Activated T-cell treated with anti-CD3 and anti-CD28 coated beads, Interleukin-2, amount 50 U/mL, for 24 hours (primary cell): ENCODE measurements around the gene ZNF3.

Experiments
- DNase-seq: peaks from one replicate; pipeline ENCODE4 v3.0.0-alpha.2; 2020
- H3K27ac Mint-ChIP-seq: 2 replicates; pipeline ENCODE4 v1.8.0; 2020; ENCODE audit warnings: mild to moderate bottlenecking, mixed read lengths
- H3K27me3 Mint-ChIP-seq: 2 replicates; pipeline ENCODE4 v1.8.0; 2020; ENCODE audit warnings: mixed read lengths
- H3K36me3 Mint-ChIP-seq: 2 replicates; pipeline ENCODE4 v1.8.0; 2020; ENCODE audit warnings: low read depth, mixed read lengths
- H3K4me1 Mint-ChIP-seq: 2 replicates; pipeline ENCODE4 v1.8.0; 2020; ENCODE audit warnings: low read depth, mixed read lengths
- H3K4me3 Mint-ChIP-seq: 2 replicates; pipeline ENCODE4 v1.8.0; 2020; ENCODE audit warnings: mild to moderate bottlenecking, moderate library complexity, mixed read lengths
- H3K9me3 Mint-ChIP-seq: 2 replicates; pipeline ENCODE4 v1.8.0; 2020; ENCODE audit warnings: mixed read lengths

ZNF3 gene

GRCh38 chr7:100100420-100101015, 19.0 kb upstream of the ZNF3 start:
- H3K27ac Mint-ChIP-seq = peak overlapping the region; percentile 99
- H3K9me3 Mint-ChIP-seq = no peaks in the 10 kb centered on the region
- peaks cover 50% of the 10 kb centered on the region for H3K4me1 Mint-ChIP-seq
- peaks cover 82% of the 10 kb centered on the region for H3K36me3 Mint-ChIP-seq
- peak; percentile 92 for DNase-seq
- H3K27me3 Mint-ChIP-seq = no peaks in the 10 kb centered on the region
- H3K4me3 Mint-ChIP-seq = peak overlapping the region; percentile 97

DNA sequence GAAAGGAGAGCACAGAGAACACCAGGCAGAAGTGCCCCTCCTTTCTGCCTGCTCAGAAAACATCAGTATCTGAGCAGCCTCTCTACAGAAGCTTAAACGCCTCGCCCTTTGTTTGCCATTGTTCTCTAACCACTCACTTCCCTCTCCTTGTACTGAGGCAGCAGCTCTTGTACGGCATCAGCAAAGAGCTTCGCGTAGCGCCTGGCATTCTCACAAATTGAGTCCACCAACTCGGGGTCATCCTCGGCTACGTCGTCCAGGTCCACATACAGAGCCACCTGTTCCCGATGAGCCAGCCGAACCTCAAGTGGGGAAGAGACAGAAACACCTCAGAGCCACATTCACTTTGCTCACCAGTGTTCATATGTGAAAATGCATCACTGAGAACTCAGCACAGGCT, 17.9 kb upstream of the ZNF3 start:
- DNase-seq = no peak
- Mint-ChIP-seq H3K27me3 (no peaks in the 10 kb centered on the region), H3K9me3 (no peaks in the 10 kb centered on the region), H3K27ac (peak overlapping the region; percentile 99), H3K4me1 (peaks cover 54% of the 10 kb centered on the region), H3K4me3 (peak overlapping the region; percentile 97), H3K36me3 (peaks cover 83% of the 10 kb centered on the region)

DNA sequence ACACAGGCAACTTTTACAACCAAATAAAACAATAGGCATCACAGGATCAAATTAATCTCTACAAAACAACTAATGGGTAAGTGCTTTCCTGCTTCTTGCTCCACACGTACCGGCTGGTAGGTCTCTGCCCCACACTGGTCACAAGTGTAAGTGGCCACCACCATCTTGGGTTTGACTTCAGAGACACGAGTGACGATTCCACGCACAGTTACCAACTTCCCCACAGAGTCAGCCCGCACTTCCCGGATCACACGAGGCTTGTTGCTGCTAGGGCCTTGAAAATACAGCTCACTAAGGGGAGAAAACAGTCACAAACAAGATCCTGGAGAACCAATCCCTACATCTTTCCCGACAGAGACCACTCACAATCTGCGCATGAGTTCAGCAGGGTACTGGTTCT, 17.4 kb upstream of the ZNF3 start:
- H3K4me1 Mint-ChIP-seq = peaks cover 55% of the 10 kb centered on the region
- H3K27ac Mint-ChIP-seq = peak overlapping the region; percentile 99
- peak overlapping the region; percentile 97 for H3K4me3 Mint-ChIP-seq
- no peak for DNase-seq
- H3K27me3 Mint-ChIP-seq = no peaks in the 10 kb centered on the region
- peaks cover 85% of the 10 kb centered on the region for H3K36me3 Mint-ChIP-seq
- no peaks in the 10 kb centered on the region for H3K9me3 Mint-ChIP-seq

DNA sequence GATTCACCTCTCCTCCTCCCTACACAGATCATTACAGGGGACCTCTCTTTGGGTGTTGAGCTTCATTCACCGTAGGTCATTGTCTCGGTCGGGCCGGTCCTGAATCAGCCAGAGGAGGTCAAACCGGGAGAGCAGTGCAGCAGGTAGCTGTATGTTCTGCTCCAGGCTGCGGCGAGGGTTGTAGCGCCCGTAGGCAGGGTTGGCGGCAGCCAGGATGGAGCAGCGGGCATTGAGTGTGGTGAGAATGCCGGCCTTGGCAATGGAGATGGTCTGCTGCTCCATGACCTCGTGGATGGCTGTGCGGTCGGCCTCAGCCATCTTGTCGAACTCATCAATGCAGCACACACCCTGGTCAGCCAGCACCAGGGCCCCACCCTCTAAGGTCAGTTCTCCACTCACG, 14.2 kb upstream of the ZNF3 start:
- H3K27ac Mint-ChIP-seq = peak overlapping the region; percentile 84
- no peak overlapping the region for H3K4me3 Mint-ChIP-seq
- no peak for DNase-seq
- peaks cover 100% of the 10 kb centered on the region for H3K36me3 Mint-ChIP-seq
- peaks cover 71% of the 10 kb centered on the region for H3K4me1 Mint-ChIP-seq
- no peaks in the 10 kb centered on the region for H3K27me3 Mint-ChIP-seq
- H3K9me3 Mint-ChIP-seq = no peaks in the 10 kb centered on the region

GRCh38 chr7:100095289-100095688, 13.8 kb upstream of the ZNF3 start:
- Mint-ChIP-seq H3K27ac (peak overlapping the region; percentile 84), H3K36me3 (peaks cover 100% of the 10 kb centered on the region), H3K4me1 (peaks cover 75% of the 10 kb centered on the region), H3K27me3 (no peaks in the 10 kb centered on the region), H3K9me3 (no peaks in the 10 kb centered on the region), H3K4me3 (no peak overlapping the region)
- no peak for DNase-seq

DNA sequence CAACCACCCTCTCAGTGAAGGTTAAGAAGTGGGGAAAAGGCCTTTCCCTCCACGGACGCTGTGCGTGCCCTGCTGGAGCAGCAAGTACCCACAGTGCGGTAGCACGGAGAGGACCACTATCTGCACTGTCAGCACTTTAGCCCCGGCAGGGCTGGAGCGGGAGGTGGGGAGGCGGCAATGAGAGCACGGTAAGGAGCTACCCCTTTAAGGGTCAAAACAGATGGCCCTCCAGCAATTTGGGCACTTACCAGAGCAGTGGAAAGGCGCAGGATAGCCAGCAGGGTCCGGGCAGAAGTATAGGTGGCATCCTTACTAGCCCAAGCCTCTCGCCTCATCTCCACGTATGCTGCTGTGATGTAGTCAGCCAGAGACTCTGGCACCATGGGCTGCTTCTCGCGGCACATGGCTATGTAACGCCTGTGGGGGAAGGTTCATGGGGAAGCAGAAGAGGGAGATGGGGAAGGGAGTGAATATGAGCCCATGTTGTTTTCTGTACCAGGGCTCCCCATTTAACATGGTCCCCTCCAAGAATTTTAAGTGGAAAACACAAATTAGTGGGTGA, 12.5 kb upstream of the ZNF3 start:
- H3K4me3 Mint-ChIP-seq = no peak overlapping the region

GRCh38 chr7:100093498-100093897, 12.0 kb upstream of the ZNF3 start:
- Mint-ChIP-seq H3K4me1 (peaks cover 67% of the 10 kb centered on the region), H3K4me3 (no peak overlapping the region), H3K36me3 (peaks cover 98% of the 10 kb centered on the region), H3K27ac (peak overlapping the region; percentile 97), H3K9me3 (no peaks in the 10 kb centered on the region), H3K27me3 (no peaks in the 10 kb centered on the region)
- DNase-seq = no peak

More for the DNA sequence above, 12.5 kb upstream of the ZNF3 start:
- Mint-ChIP-seq H3K27me3 (no peaks in the 10 kb centered on the region), H3K27ac (peak overlapping the region; percentile 97), H3K36me3 (peaks cover 100% of the 10 kb centered on the region), H3K4me1 (peaks cover 71% of the 10 kb centered on the region), H3K9me3 (no peaks in the 10 kb centered on the region)
- no peak for DNase-seq

- no peaks in the 10 kb centered on the region for H3K27me3 Mint-ChIP-seq
- H3K36me3 Mint-ChIP-seq = peaks cover 95% of the 10 kb centered on the region
- H3K9me3 Mint-ChIP-seq = no peaks in the 10 kb centered on the region
- DNase-seq = no peak
- peaks cover 67% of the 10 kb centered on the region for H3K4me1 Mint-ChIP-seq
- H3K4me3 Mint-ChIP-seq = no peak overlapping the region
- peak overlapping the region; percentile 97 for H3K27ac Mint-ChIP-seq
These were observed 11.5 kb upstream of the ZNF3 start for GRCh38 chr7:100093054-100093453.

- H3K4me3 Mint-ChIP-seq = peak overlapping the region; percentile 23
- no peaks in the 10 kb centered on the region for H3K27me3 Mint-ChIP-seq
- peak overlapping the region; percentile 97 for H3K27ac Mint-ChIP-seq
- peak; percentile 53 for DNase-seq
- no peaks in the 10 kb centered on the region for H3K9me3 Mint-ChIP-seq
- H3K4me1 Mint-ChIP-seq = peaks cover 64% of the 10 kb centered on the region
- H3K36me3 Mint-ChIP-seq = peaks cover 80% of the 10 kb centered on the region
These were observed 10.1 kb upstream of the ZNF3 start for GRCh38 chr7:100091411-100092181.

DNA sequence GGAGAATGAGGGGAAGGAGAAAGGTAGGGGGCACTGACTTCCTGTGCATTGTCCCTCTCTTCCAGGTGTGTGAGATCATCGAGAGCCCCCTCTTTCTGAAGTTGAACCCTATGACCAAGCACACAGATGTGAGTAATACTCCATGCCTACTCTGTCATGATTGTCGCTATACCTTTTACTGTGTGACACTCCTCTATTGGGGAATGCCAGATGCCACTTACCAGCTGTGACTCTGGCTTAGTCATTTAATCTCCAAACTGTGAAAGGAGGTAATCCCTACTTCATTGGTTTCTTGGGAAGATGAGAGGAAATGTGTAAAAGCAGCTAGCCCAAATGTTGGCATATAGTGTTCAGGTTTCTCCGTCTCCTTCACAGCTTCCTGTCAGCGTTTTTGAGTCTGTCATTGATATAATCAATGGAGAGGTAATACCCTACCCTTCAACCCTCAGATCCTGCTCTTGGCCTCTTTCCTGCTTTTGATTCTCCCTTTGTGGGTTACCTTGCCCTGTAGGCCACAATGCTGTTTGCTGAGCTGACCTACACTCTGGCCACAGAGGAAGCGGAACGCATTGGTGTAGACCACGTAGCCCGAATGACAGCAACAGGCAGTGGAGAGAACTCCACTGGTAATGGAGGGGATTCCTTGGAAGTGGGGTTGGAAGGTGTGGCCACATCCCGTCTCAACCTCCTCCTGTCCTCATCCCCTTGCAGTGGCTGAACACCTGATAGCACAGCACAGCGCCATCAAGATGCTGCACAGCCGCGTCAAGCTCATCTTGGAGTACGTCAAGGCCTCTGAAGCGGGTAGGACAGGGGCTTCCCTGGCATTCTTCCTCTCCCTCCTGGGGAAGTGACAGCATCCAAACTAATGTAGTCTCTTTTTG, 9.2 kb upstream of the ZNF3 start:
- H3K27ac Mint-ChIP-seq = peak overlapping the region; percentile 97
- H3K27me3 Mint-ChIP-seq = no peaks in the 10 kb centered on the region
- peak overlapping the region; percentile 96 for H3K4me3 Mint-ChIP-seq
- H3K9me3 Mint-ChIP-seq = no peaks in the 10 kb centered on the region
- DNase-seq = no peak
- peaks cover 72% of the 10 kb centered on the region for H3K36me3 Mint-ChIP-seq
- H3K4me1 Mint-ChIP-seq = peaks cover 61% of the 10 kb centered on the region

DNA sequence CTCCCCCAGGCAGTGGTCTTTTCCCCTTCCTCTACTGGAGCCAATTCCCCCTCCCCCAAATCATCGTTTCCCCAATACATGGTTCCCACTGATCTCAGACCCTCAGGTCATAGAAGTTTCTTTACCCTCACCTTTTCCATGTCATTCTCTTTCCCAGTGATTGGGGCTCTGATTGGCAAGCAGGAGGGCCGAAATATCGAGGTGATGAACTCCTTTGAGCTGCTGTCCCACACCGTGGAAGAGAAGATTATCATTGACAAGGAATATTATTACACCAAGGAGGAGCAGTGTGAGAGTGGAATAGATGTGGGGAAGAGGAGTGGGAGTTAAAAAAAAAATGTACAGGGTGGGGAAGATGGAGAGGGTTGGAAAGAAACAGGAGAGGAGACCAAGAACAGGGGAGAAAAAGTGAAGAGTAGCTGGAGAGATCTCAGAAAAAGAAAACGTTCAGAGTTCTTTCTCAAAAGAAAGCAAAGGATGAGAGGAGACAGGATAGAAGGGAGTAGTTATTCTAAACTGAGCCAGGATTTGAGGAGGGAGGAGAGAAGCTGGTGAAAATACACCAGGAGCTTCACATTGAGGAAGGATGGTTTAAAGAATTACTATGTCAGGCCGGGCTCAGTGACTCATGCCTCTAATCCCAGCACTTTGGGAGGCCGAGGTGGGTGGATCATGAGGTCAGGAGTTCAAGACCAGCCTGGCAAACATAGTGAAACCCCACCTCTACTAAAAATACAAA, 8.1 kb upstream of the ZNF3 start:
- peak overlapping the region; percentile 96 for H3K4me3 Mint-ChIP-seq
- peaks cover 55% of the 10 kb centered on the region for H3K4me1 Mint-ChIP-seq
- H3K27me3 Mint-ChIP-seq = no peaks in the 10 kb centered on the region
- H3K36me3 Mint-ChIP-seq = peaks cover 61% of the 10 kb centered on the region
- H3K9me3 Mint-ChIP-seq = no peaks in the 10 kb centered on the region
- H3K27ac Mint-ChIP-seq = peak overlapping the region; percentile 97
- no peak for DNase-seq

DNA sequence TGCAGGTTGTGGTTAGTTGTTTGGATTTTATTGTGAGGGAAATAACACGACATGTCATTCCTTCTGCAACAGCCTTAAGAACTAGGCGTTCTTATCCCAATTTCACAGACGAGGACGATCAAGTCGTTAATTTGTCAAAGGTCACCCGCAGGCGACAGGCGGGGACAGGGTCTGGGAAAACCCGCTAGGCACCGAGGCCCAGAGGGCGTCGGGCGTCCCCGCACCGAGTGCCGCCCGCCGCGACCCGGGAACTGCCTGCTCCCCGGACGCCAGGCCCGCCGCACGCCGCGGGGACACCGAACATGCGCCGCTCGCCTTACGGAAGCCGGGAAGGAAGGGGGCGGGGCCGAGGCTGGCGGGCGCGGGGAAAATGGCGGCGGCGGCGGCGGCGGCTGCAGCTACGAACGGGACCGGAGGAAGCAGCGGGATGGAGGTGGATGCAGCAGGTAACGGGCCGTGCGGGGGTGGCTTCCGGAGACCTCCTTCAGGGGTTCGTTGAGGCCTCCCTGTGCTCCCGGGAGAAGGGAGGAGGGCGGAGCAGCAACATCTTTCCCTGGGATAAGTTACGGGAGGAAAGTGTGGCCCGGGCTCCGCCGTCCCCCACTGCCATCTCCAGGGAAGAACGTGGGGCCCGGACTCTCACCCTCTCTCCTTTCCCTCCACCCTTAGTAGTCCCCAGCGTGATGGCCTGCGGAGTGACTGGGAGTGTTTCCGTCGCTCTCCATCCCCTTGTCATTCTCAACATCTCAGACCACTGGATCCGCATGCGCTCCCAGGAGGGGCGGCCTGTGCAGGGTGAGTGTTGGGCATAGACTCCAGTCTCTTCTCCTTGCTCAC, 7.3 kb upstream of the ZNF3 start, which contains the start of gene COPS6:
Gene COPS6 (plus strand): TSS at position 349 of the 837 bp plus-strand sequence. CDS start 22 bp downstream, at position 371.
- peaks cover 53% of the 10 kb centered on the region for H3K36me3 Mint-ChIP-seq
- H3K27ac Mint-ChIP-seq = peak within 1 kb of the TSS; percentile 97
- no peaks in the 10 kb centered on the region for H3K27me3 Mint-ChIP-seq
- DNase-seq = peak; percentile 93
- H3K4me1 Mint-ChIP-seq = peaks cover 53% of the 10 kb centered on the region
- peak within 1 kb of the TSS; percentile 96 for H3K4me3 Mint-ChIP-seq
- no peaks in the 10 kb centered on the region for H3K9me3 Mint-ChIP-seq

- DNase-seq = no peak
- H3K27ac Mint-ChIP-seq = peak overlapping the region; percentile 97
- H3K27me3 Mint-ChIP-seq = no peaks in the 10 kb centered on the region
- H3K4me1 Mint-ChIP-seq = peaks cover 47% of the 10 kb centered on the region
- no peaks in the 10 kb centered on the region for H3K9me3 Mint-ChIP-seq
- H3K4me3 Mint-ChIP-seq = peak overlapping the region; percentile 96
- H3K36me3 Mint-ChIP-seq = peaks cover 46% of the 10 kb centered on the region
These were observed 6.6 kb upstream of the ZNF3 start for GRCh38 chr7:100088095-100088620.
